ENCODE measurements around the gene LPCAT1.

DNA sequence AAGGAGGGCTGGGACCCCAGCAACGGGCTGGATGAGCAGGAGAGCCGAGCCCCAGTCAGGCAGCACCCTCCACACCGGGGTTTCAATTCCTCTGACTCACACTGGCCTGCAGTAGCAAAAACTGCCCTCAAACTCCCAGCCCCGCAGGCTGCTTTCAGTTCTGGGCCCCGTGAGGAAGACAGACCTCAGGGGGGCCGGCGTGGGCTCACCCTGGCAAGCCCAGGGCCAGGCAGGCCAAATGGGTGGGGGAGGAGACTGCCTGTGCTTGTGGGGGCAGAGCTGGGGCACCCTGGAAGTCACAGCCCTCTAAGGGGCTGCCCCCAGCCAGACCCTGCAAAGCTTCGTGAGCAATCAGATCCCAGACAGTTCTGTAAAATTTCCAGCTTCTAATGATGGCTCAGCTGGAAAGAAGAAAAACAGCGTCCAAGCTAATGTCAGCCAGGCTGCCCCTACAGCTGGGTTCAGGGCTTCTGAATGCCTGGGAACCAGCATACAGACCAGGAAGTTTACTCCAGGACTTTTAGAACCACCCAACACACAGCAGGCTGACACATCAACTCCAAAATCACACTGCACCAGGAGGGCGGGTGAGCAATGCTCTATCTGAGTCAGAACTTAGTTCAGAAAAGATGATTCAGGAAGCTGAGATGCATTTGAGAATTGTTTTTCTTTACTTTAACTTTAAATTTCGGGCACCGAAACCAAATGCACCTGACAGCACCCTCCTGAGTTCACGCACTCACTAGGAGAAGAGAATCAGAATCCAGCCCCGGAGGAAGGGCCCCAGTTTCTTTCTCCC lies 34.7 kb downstream of the LPCAT1 start:
- TF ChIP-seq CTCF (IDR thresholded peaks at IDR 0.05), result no peak
- TF ChIP-seq EP300 (IDR thresholded peaks at IDR 0.05), result no peak

All from tibial nerve (tissue), 4 donors.